Measurements from ENCODE around the gene FRMD8. TPM values are rescaled to one million over a fixed set of nuclear protein-coding genes. Genes with fewer than 3 reads are reported as not detected.
A peak's percentile ranks its signal among the peaks of the same experiment; 100 is the strongest.

FRMD8 gene
- total RNA-seq, 1 donor from 2014 or later = 22.6 TPM

- Histone ChIP-seq H3K27ac (peak overlapping the region; percentile 33), H3K4me3 (no peak overlapping the region), H3K4me1 (peaks cover 96% of the 10 kb centered on the region), H3K36me3 (peaks cover 88% of the 10 kb centered on the region), H3K9me3 (no peaks in the 10 kb centered on the region), H3K27me3 (ENCODE audit: low read depth) (no peaks in the 10 kb centered on the region)
- intact Hi-C loops (cut with DNase I) = no loop called here
- DNase-seq = no peak
- no peak for TF ChIP-seq CTCF (IDR thresholded peaks at IDR 0.05)
- peak; percentile 8 to 41 for ATAC-seq
Observed at GRCh38 chr11:65435981-65436411, 49.6 kb downstream of the FRMD8 start.

- Histone ChIP-seq H3K27ac (peak overlapping the region; percentile 33), H3K4me3 (no peak overlapping the region)
- peak; percentile 1 for ATAC-seq
Observed at GRCh38 chr11:65436412-65437032, 50.1 kb downstream of the FRMD8 start.

GRCh38 chr11:65437436-65438227, 51.2 kb downstream of the FRMD8 start:
- no peak overlapping the region for H3K4me3 ChIP-seq
- no peak for ATAC-seq
- H3K36me3 ChIP-seq = peaks cover 82% of the 10 kb centered on the region
- no peaks in the 10 kb centered on the region for H3K27me3 ChIP-seq (ENCODE audit: low read depth)
- TF ChIP-seq CTCF (IDR thresholded peaks at IDR 0.05) = no peak
- H3K27ac ChIP-seq = peak overlapping the region; percentile 37
- intact Hi-C loops (cut with DNase I) = no loop called here
- DNase-seq = no peak
- peaks cover 96% of the 10 kb centered on the region for H3K4me1 ChIP-seq
- H3K9me3 ChIP-seq = no peaks in the 10 kb centered on the region

More at GRCh38 chr11:65436412-65437032, 50.1 kb downstream of the FRMD8 start:
- Histone ChIP-seq H3K9me3 (no peaks in the 10 kb centered on the region), H3K27me3 (ENCODE audit: low read depth) (no peaks in the 10 kb centered on the region), H3K36me3 (peaks cover 85% of the 10 kb centered on the region), H3K4me1 (peaks cover 96% of the 10 kb centered on the region)
- intact Hi-C loops (cut with DNase I) = no loop called here
- no peak for TF ChIP-seq CTCF (IDR thresholded peaks at IDR 0.05)
- DNase-seq = no peak

- ATAC-seq = no peak
- no peak for DNase-seq
- TF ChIP-seq CTCF (IDR thresholded peaks at IDR 0.05) = no peak
- Histone ChIP-seq H3K4me1 (peaks cover 95% of the 10 kb centered on the region), H3K36me3 (peaks cover 83% of the 10 kb centered on the region), H3K27me3 (ENCODE audit: low read depth) (no peaks in the 10 kb centered on the region), H3K9me3 (no peaks in the 10 kb centered on the region), H3K4me3 (no peak overlapping the region), H3K27ac (no peak overlapping the region)
- intact Hi-C loops (cut with DNase I) = no loop called here
Observed at GRCh38 chr11:65438257-65439151, 52.1 kb downstream of the FRMD8 start.
